GM18508 (cell line): ENCODE measurements around the gene SLC7A8.

ENCODE experiments used
- ATAC-seq: cut with Tn5 transposase; IDR thresholded peaks from one replicate; pipeline ENCODE4 v1.9.1; 2021; ENCODE audit warnings: moderate number of reproducible peaks; ENCODE audit not compliant: insufficient read depth, unreplicated experiment

The SLC7A8 gene

GRCh38 chr14:23101986-23102625 is 81.4 kb downstream of the SLC7A8 start:
- no peak for ATAC-seq

- no peak for ATAC-seq
Measured at GRCh38 chr14:23101213-23101970, 82.1 kb downstream of the SLC7A8 start.

- no peak for ATAC-seq
Measured at GRCh38 chr14:23099212-23099861, 84.1 kb downstream of the SLC7A8 start.

GRCh38 chr14:23097786-23098185 is 85.7 kb downstream of the SLC7A8 start:
- no peak for ATAC-seq

- peak; percentile 87 for ATAC-seq
Measured at GRCh38 chr14:23095196-23096108, 88.0 kb downstream of the SLC7A8 start, which contains the start of gene C14orf119. Gene C14orf119 (plus strand): TSS chr14:23095505. CDS start chr14:23097659, 2,154 bp downstream.

GRCh38 chr14:23094666-23095195 is 88.7 kb downstream of the SLC7A8 start, which contains the start of gene ACIN1:
Gene ACIN1 (minus strand): TSS chr14:23095136. CDS start chr14:23095112, 24 bp downstream.
- peak; percentile 25 for ATAC-seq

GRCh38 chr14:23093991-23094665 is 89.3 kb downstream of the SLC7A8 start:
- peak; percentile 8 for ATAC-seq

- no peak for ATAC-seq
Measured at GRCh38 chr14:23093526-23093925, 89.9 kb downstream of the SLC7A8 start.

GRCh38 chr14:23093104-23093503 is 90.4 kb downstream of the SLC7A8 start:
- ATAC-seq: no peak

- ATAC-seq: no peak
Measured at GRCh38 chr14:23091294-23092225, 91.9 kb downstream of the SLC7A8 start.

GRCh38 chr14:23090254-23090636 is 93.2 kb downstream of the SLC7A8 start:
- no peak for ATAC-seq

- no peak for ATAC-seq
Measured at GRCh38 chr14:23089498-23090253, 93.8 kb downstream of the SLC7A8 start.

GRCh38 chr14:23086565-23086964 is 96.9 kb downstream of the SLC7A8 start:
- ATAC-seq: no peak

- no peak for ATAC-seq
Measured at GRCh38 chr14:23085458-23085857, 98.0 kb downstream of the SLC7A8 start.

- no peak for ATAC-seq
Measured at GRCh38 chr14:23080474-23080873, 103.0 kb downstream of the SLC7A8 start.

GRCh38 chr14:23079716-23080115 is 103.7 kb downstream of the SLC7A8 start:
- ATAC-seq: no peak

GRCh38 chr14:23078692-23079116 is 104.8 kb downstream of the SLC7A8 start:
- ATAC-seq: no peak

- no peak for ATAC-seq
Measured at GRCh38 chr14:23077962-23078361, 105.5 kb downstream of the SLC7A8 start.
